Stimulated activated CD4-positive, alpha-beta T cell treated with anti-CD3 and anti-CD28 coated beads, Interleukin-4, amount 100 ng/mL, for 24 hours (primary cell): ENCODE measurements around the gene MAGEA8.
"Not testable (repeated sequence)": the region's sequence is repeated elsewhere in the genome, so short reads cannot be mapped to it uniquely, and the experiment has no call there.

Source experiments
- DNase-seq: peaks from one replicate; pipeline ENCODE4 v3.0.0-alpha.2; 2020

Gene MAGEA8

DNA sequence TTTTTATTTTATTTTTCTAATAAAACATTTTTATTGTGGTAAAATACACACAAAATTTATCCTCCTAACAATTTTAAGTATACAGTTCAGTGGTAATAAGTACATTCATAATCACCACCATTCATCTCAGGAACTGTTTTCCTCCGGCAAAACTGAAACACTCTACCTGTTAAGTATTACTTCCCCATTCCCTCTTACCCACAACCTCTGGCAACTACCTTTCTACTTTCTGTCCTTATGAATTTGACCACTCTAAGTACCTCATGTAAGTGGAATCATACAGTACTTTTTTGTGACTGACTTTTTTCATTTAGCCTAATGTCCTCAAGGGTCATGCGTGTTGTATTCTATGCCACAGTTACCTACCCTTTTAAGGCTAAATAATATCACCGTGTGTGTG is 27.3 kb downstream of the MAGEA8 start:
- no peak for DNase-seq

DNA sequence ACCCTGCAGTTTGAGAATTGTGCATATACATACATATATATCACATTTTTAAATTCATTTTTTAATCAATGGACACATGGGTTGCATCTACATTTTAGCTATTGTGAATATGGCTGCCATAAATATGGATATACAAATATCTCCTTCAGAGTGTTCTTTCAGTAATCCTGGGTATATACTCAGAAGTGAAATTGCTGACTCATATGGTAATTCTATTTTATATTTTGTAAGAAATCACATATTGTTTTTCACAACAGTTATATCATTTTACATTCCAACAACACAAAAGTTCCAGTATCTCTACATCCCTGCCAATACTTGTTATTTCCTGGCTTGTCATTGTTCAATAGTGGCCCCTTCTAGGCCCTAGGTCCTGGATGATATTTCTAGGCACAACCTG is 27.7 kb downstream of the MAGEA8 start:
- DNase-seq: no peak

- DNase-seq: no peak
Observed at GRCh38 chrX:149909324-149910177, 28.6 kb downstream of the MAGEA8 start.

DNA sequence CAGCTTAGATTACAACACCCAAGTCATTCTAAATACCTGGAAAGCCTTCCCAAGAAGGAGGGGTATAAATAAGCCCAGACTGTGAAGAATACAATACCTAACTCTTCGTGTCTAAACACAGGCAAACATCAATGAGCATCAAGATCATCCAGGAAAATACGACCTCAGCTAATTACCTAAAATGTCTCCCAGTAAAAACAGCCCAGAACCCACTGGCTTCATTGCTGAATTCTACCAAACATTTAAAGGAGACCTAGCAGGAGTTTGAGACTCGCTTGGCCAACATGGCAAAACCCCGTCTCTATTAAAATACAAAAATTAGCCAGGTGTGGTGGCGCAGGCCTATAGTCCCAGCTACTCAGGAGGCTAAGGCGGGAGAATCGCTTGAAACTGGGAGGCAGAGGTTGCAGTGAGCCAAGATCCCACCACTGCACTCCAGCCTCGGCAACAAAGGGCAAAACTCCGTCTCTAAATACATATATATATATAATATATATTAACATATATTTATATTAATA is 29.3 kb downstream of the MAGEA8 start:
- no peak for DNase-seq

- no peak for DNase-seq
Observed at GRCh38 chrX:149916745-149917392, 35.9 kb downstream of the MAGEA8 start.

DNA sequence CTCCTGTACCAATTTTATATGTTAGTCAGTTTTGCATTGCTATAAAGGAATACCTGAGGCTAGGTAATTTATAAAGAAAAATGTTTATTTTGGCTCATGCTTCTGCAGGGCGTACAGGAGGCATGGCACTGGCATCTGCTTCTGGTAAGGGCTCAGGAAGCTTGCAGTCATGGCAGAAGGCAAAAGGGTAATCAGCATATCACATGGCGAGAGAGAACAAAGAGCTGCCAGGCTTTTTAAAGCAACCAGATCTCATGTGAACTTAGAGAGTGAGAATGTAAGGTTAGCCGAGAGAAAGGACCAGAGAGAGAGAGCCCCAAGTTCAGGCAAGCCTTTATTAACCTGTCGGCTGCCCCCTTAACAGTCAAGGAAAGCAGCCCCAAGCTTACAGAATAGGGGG is 42.9 kb downstream of the MAGEA8 start:
- not testable (repeated sequence) for DNase-seq

DNA sequence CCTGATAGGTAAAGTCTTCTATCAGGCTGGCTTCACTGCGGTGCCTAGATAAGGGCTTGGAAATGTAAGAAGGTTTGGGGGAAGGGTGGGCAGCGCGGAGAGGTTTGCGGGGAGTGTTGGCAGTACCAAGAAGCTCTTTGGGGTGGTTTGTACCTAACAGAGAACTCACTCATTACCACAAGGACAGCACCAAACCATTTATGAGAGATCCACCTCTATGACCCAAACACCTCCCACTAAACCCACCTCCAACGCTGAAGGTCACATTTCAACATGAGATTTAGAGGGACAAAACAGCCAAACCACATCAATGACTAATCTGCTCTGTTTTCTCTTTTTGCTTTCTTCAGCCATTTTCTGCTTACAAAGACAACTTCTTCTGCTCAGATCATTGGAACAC is 43.5 kb downstream of the MAGEA8 start:
- not testable (repeated sequence) for DNase-seq

GRCh38 chrX:149927245-149927963 is 46.4 kb downstream of the MAGEA8 start:
- not testable (repeated sequence) for DNase-seq

DNA sequence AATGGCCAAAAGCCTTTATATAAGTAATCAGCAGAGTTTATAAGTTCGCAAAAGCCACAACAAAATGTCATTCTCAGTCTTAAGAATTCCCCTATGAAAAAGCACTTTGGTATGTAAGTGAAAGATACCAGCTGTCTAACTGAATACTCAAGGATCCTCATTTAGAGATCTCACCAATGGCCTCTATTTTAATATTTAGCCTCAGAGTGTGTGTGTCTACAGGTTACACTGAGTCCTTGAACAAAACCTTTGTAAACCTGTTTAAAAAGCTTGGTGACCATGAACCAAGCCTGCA is 46.9 kb downstream of the MAGEA8 start:
- not testable (repeated sequence) for DNase-seq

DNA sequence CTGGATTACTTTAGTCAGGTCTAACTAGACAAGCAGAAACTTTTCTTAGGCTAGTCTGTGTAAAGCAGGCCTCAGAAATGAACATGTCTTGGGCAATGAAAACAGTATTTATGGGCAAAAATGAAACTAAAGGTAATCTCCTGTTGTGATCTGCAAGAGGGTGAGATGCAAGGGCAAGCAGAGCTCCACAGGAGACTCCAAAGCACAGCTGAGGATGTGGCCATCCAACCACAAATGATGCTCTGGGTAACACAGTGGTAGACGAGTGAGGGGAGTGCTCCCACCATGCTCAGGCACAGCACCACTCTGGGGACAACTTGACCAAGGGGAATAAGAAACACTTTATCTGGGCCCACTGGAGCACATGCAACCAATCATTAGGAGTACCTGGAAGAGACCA is 47.7 kb downstream of the MAGEA8 start:
- DNase-seq: not testable (repeated sequence)

- not testable (repeated sequence) for DNase-seq
Observed at GRCh38 chrX:149929400-149929799, 48.4 kb downstream of the MAGEA8 start, which contains the start of gene HSFX4. TSS of gene HSFX4 (plus strand) at chrX:149929573. CDS start at chrX:149929645, 72 bp downstream.

DNA sequence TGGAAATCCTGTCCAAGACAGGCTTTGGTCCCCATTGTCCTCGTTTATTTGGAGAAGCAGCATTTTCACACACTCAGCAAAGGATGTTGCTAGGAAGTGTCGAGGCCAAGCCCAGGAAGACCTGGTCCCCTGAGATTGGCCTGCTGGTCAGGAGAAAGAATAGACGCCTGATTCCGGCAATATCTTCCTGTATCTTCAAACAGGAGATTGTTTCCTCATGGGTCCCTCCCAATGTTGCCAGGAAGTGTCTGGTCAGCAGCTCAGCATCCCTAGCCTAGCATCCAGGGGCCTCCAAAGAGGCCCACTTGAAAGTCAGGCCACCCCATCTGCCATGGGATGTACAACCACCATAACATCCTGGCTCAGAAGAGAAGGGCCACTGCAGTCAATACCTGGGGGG is 50.4 kb downstream of the MAGEA8 start:
- not testable (repeated sequence) for DNase-seq

GRCh38 chrX:149932150-149932549 is 51.2 kb downstream of the MAGEA8 start:
- not testable (repeated sequence) for DNase-seq

- DNase-seq: not testable (repeated sequence)
Observed at GRCh38 chrX:149932970-149933369, 52.0 kb downstream of the MAGEA8 start.

DNA sequence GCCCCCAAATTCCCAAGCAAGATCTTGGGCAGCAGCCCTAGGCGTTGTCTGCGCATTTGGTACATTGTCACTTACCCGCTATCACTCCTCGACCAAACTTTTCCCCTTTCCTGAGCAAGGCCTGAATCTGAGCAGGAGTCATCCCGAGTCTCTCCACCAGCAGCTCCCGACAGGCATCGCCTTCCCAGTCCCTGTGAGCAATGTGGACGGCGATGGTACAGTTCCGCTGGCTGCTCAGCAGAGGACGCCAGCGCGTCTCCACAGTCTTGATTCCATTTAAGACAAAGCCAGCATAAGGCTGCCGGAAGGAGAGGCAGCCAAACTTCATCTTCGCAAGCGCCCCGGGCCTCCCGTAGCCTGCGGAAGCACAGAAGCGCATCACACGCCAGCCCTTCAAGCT is 52.6 kb downstream of the MAGEA8 start:
- DNase-seq: not testable (repeated sequence)
